ENCODE data around the gene PPIL1.

- no peak for TF ChIP-seq TCF12 (IDR thresholded peaks at IDR 0.05)
- no peak for TF ChIP-seq TCF12 (CRISPR knock-in tag; IDR thresholded peaks at IDR 0.05)
- TF ChIP-seq ZNF274 (CRISPR knock-in tag; IDR thresholded peaks at IDR 0.05): no peak; the same call in 1 of the 2 replicates
- TF ChIP-seq PATZ1 (CRISPR knock-in tag; IDR thresholded peaks at IDR 0.05): no peak
These were observed 52.8 kb downstream of the PPIL1 start for GRCh38 chr6:36821581-36822335.

All from HepG2 (cell line).